Nephron progenitor cell (in vitro differentiated cells): Measurements from ENCODE around the gene SH3GL2.
A peak's percentile ranks its signal among the peaks of the same experiment; 100 is the strongest.

Experiments
- DNase-seq: peaks from one replicate; pipeline ENCODE4 v3.0.0; 2021
- H3K27ac Mint-ChIP-seq: 2 replicates; pipeline ENCODE4 v1.8.0; 2021; ENCODE audit warnings: mild to moderate bottlenecking, moderate library complexity, mixed read lengths
- H3K27me3 Mint-ChIP-seq: 2 replicates; pipeline ENCODE4 v1.8.0; 2021; ENCODE audit warnings: mild to moderate bottlenecking, low read depth, mixed read lengths; ENCODE audit not compliant: poor library complexity
- H3K36me3 Mint-ChIP-seq: 2 replicates; pipeline ENCODE4 v1.8.0; 2021; ENCODE audit warnings: low read depth, mixed read lengths
- H3K4me1 Mint-ChIP-seq: 2 replicates; pipeline ENCODE4 v1.8.0; 2021; ENCODE audit warnings: mixed read lengths
- H3K4me3 Mint-ChIP-seq: 2 replicates; pipeline ENCODE4 v1.8.0; 2021; ENCODE audit warnings: mild to moderate bottlenecking, moderate library complexity, mixed read lengths
- H3K9me3 Mint-ChIP-seq: 2 replicates; pipeline ENCODE4 v1.8.0; 2021; ENCODE audit warnings: mild to moderate bottlenecking, moderate library complexity, mixed read lengths
- TF ChIP-seq, protein P1 (sequence below): fragments of 200-600 bp; sonication (generic); IDR thresholded peaks from 2 replicates; pipeline ENCODE4 v1.5.0; 2021; ENCODE audit warnings: antibody characterized with exemption

The SH3GL2 gene

DNA sequence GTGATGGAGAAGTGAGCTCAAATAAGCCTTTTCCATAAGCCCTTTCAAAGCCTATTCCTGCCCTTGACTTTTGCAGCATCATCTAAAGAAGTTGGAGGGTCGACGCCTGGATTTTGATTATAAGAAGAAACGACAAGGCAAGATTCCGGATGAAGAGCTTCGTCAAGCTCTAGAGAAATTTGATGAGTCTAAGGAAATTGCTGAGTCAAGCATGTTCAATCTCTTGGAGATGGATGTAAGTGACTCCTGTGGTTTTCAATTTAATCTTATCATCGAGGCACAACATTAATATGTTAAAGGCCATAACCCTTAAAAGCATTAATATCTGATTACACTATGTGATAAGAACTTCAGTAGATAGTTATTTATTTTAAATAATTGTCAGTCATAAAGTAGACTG, 210.4 kb downstream of the SH3GL2 start:
- H3K27me3 Mint-ChIP-seq, result peaks cover 4% of the 10 kb centered on the region
- H3K36me3 Mint-ChIP-seq, result no peaks in the 10 kb centered on the region
- no peaks in the 10 kb centered on the region for H3K9me3 Mint-ChIP-seq
- TF ChIP-seq, protein P1, sequence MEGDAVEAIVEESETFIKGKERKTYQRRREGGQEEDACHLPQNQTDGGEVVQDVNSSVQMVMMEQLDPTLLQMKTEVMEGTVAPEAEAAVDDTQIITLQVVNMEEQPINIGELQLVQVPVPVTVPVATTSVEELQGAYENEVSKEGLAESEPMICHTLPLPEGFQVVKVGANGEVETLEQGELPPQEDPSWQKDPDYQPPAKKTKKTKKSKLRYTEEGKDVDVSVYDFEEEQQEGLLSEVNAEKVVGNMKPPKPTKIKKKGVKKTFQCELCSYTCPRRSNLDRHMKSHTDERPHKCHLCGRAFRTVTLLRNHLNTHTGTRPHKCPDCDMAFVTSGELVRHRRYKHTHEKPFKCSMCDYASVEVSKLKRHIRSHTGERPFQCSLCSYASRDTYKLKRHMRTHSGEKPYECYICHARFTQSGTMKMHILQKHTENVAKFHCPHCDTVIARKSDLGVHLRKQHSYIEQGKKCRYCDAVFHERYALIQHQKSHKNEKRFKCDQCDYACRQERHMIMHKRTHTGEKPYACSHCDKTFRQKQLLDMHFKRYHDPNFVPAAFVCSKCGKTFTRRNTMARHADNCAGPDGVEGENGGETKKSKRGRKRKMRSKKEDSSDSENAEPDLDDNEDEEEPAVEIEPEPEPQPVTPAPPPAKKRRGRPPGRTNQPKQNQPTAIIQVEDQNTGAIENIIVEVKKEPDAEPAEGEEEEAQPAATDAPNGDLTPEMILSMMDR, result no peak
- H3K4me3 Mint-ChIP-seq, result no peak overlapping the region
- H3K27ac Mint-ChIP-seq, result no peak overlapping the region
- no peaks in the 10 kb centered on the region for H3K4me1 Mint-ChIP-seq
- DNase-seq, result no peak

DNA sequence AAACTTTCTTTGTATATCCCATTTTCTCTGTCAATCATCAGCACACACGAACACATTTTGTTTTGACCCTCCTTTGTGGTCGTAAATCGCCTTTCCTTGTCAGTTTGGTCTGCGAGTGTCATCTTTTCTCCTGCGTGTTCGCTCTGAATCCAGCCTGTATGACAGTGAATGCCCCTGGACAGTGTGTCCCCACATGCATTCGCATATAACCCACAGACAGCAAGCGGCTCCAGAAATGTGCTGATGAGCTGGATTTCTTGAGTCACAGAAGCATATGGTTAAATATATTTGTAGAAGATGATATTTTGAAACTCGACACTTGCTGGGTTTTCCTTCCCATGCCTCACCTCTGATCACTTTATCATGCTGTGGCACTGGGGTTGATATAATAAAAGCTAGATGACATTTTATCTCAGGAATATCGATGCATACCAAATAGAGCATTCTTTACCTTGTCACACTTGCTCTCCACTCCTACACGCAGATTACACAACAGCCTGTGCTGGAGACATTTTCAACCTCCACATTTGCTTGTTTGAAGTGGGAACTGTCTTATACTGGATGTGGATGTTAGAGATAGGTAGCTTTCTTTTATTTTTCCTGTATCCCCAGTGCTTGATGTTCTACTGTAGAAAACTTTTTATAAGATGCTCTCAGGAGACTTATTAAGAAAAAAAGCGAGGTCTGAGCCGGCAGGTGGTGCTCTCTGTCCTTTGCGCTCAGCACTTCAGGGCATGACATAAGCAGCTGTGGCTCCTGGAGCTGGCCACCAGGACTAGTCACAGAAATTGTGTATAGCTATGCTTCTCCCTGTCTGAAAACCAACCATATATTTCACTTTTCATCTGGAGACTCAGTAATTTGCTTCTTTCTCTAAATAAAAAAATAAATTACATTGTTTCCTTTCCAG, 215.1 kb downstream of the SH3GL2 start:
- peak; percentile 9 for DNase-seq

DNA sequence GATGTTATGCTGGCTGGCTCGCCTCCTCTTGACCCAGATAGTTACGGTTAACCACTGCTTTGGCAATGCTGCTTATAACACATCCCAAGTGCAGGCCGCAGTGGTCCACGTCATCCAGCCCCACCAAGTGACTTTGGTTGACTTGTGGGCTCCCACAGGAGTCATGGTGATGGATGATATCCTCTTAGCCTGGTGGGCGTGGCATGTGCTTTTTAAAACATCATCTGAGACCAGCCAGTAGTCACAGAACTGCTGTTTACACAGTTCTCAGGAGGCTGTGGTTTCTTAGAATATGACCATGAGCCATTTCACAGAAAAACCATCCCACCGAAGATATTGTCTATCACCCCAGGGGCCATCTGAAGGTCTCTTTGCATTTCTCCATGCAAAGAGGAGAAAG, 216.9 kb downstream of the SH3GL2 start:
- Mint-ChIP-seq H3K27ac (no peak overlapping the region), H3K4me1 (no peaks in the 10 kb centered on the region), H3K4me3 (no peak overlapping the region), H3K9me3 (no peaks in the 10 kb centered on the region), H3K36me3 (no peaks in the 10 kb centered on the region), H3K27me3 (peaks cover 5% of the 10 kb centered on the region)
- TF ChIP-seq, protein P1, result no peak
- DNase-seq, result no peak

More for the DNA sequence above, 215.1 kb downstream of the SH3GL2 start:
- no peak overlapping the region for H3K4me3 Mint-ChIP-seq
- TF ChIP-seq, protein P1, result peak; percentile 14
- H3K36me3 Mint-ChIP-seq, result no peaks in the 10 kb centered on the region
- no peaks in the 10 kb centered on the region for H3K27me3 Mint-ChIP-seq
- H3K27ac Mint-ChIP-seq, result no peak overlapping the region
- H3K4me1 Mint-ChIP-seq, result no peaks in the 10 kb centered on the region
- H3K9me3 Mint-ChIP-seq, result no peaks in the 10 kb centered on the region

DNA sequence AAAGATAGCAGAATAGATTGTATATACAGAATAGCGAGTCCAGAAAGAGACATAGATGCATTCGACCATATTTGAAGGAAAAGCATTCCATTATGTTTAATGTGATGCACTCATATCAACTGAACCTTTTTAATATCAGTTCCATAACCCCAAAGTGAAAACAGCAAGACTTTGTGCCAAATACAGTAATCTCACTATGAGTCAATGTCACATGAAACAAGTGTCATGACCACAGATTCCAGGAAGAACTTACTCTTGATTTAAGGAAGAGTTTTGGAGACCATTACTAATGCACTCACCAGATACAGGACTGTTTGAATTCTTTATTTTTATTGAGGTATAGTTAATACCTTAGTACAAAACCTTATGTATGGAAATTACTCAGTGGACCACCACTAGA, 220.5 kb downstream of the SH3GL2 start:
- DNase-seq, result no peak
- TF ChIP-seq, protein P1, result no peak
- H3K27ac Mint-ChIP-seq, result no peak overlapping the region
- no peak overlapping the region for H3K4me3 Mint-ChIP-seq
- H3K36me3 Mint-ChIP-seq, result no peaks in the 10 kb centered on the region
- no peaks in the 10 kb centered on the region for H3K4me1 Mint-ChIP-seq
- peaks cover 16% of the 10 kb centered on the region for H3K27me3 Mint-ChIP-seq
- no peaks in the 10 kb centered on the region for H3K9me3 Mint-ChIP-seq

DNA sequence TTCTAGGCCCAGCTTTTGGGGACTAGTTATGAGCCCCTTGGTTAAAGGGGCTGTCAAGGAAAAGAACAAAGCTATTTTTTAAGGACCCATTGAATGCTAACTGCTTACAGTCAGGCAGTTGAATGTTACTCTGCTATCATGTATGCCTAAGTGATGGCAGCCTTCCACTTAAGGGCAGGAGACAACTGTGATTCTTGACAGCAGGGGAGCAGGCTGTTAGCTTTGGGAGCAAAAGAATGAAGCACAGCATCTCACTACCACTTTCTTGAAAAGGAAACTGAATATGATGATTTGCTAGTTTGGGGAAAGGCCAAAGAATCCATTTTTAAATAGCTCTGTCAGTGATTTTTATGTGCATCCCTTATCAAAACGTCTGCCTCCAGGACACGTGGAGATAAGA, 221.6 kb downstream of the SH3GL2 start:
- peaks cover 16% of the 10 kb centered on the region for H3K27me3 Mint-ChIP-seq
- no peaks in the 10 kb centered on the region for H3K9me3 Mint-ChIP-seq
- no peak overlapping the region for H3K27ac Mint-ChIP-seq
- H3K4me1 Mint-ChIP-seq, result no peaks in the 10 kb centered on the region
- H3K4me3 Mint-ChIP-seq, result no peak overlapping the region
- TF ChIP-seq, protein P1, result no peak
- no peaks in the 10 kb centered on the region for H3K36me3 Mint-ChIP-seq
- DNase-seq, result no peak
